Mucosa of descending colon (tissue), 3 donors: ENCODE data around the gene SLC2A8. TPM values are rescaled to one million over a fixed set of nuclear protein-coding genes. Genes with fewer than 3 reads are reported as not detected.

ENCODE experiments used
- ATAC-seq: fragments of 200-7000 bp; cut with Tn5 transposase; one replicate; pipeline ENCODE4 v1.9.1; 2020; ENCODE audit warnings: mild to moderate bottlenecking, moderate library complexity
- DNase-seq, 3 donors: peaks; one replicate each; pipeline ENCODE4 v3.0.0-alpha.2; 2020
- H3K36me3 ChIP-seq: fragments of 200-600 bp; one replicate; pipeline ENCODE4 v1.8.0; 2021; ENCODE audit warnings: low read depth, mild to moderate bottlenecking
- H3K4me1 ChIP-seq: fragments of 200-600 bp; one replicate; pipeline ENCODE4 v1.8.0; 2021; ENCODE audit warnings: low read depth, mild to moderate bottlenecking
- H3K4me3 ChIP-seq: fragments of 200-600 bp; one replicate; pipeline ENCODE4 v1.8.0; 2021; ENCODE audit warnings: mild to moderate bottlenecking
- H3K9me3 ChIP-seq: fragments of 200-600 bp; one replicate; pipeline ENCODE4 v1.8.0; 2021; ENCODE audit warnings: mild to moderate bottlenecking
- intact Hi-C, 2 donors: fragments of 100-400 bp; cut with DNase I in 1 of 2; cut with micrococcal nuclease in 1 of 2; formaldehyde crosslinking; loops; one replicate each; pipeline versions ENCODE4 v1.11.0 to v1.11.1; 2022; cut with DNase I, micrococcal nuclease
- total RNA-seq, 3 donors: library from RNA; stranded (reverse); fragmentation: NEBNext Ultra II Directional in 2 of 3; extraction: Animal tissue kit (Norgen Biotek cat#: 25700) in 2 of 3; gene quantifications; one replicate each; pipeline versions ENCODE4 v1.2.1 to v1.2.4, GENCODE V29; 2021 to 2023
- TF ChIP-seq, protein P1 (sequence below): fragments of 200-600 bp; IDR thresholded peaks from one replicate; pipeline ENCODE4 v1.8.0; 2022; ENCODE audit warnings: antibody characterized with exemption, mild to moderate bottlenecking
- donor health status: DM: no; HTN: no; CAD: no; lungs with moderate emphysema.
- donor health status: DM: no; HTN: no; CAD: no.
- donor health status: DM: no; HTN: yes; CAD: no.

Gene SLC2A8
- total RNA-seq, 3 donors from 2014 or later: 17.3 to 60.1 (median 23.0) TPM

DNA sequence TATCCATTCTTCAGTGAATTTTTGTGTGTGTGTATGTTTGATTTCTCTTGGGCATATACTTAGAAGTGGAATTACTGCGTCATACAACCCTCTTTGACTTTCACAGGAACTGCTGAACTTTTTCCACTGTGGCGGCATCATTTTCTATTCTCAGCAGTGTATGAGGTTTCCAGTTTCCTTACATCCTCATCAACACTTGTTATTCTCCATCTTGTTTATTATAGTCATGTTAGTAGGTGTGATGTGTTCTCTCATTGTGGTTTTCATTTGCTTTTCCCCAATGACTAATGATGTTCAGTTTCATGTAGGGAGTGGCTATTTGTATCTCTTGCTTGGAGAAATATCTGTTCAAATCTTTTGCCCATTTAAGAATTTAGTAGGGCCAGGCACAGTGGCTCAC, 29.8 kb downstream of the SLC2A8 start:
- ATAC-seq (no peak), DNase-seq (no peak)
- Histone ChIP-seq H3K36me3 (no peaks in the 10 kb centered on the region), H3K9me3 (no peaks in the 10 kb centered on the region), H3K4me1 (peaks cover 23% of the 10 kb centered on the region), H3K4me3 (no peak overlapping the region)
- TF ChIP-seq, protein P1, sequence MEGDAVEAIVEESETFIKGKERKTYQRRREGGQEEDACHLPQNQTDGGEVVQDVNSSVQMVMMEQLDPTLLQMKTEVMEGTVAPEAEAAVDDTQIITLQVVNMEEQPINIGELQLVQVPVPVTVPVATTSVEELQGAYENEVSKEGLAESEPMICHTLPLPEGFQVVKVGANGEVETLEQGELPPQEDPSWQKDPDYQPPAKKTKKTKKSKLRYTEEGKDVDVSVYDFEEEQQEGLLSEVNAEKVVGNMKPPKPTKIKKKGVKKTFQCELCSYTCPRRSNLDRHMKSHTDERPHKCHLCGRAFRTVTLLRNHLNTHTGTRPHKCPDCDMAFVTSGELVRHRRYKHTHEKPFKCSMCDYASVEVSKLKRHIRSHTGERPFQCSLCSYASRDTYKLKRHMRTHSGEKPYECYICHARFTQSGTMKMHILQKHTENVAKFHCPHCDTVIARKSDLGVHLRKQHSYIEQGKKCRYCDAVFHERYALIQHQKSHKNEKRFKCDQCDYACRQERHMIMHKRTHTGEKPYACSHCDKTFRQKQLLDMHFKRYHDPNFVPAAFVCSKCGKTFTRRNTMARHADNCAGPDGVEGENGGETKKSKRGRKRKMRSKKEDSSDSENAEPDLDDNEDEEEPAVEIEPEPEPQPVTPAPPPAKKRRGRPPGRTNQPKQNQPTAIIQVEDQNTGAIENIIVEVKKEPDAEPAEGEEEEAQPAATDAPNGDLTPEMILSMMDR: no peak
- intact Hi-C loops: no loop called here

DNA sequence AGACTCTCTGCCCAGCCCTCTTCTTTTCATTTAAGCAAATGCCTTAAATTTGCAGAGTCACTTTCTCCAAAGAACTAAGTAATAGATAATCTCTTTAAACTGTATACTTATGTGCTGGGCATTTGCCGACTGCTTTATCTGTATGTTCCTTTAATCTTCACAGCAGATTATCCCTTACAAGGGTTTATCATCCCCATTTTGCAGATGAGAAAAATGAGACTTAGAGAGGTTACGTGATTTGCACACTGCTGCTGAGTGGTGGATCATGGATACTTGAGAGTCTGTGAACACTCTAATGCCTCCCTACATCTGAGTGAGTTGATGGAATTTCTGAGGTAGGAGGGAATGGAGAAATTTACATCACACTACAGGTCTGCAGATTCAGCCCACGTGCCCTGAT, 31.4 kb downstream of the SLC2A8 start:
- Histone ChIP-seq H3K9me3 (no peaks in the 10 kb centered on the region), H3K4me3 (no peak overlapping the region), H3K36me3 (no peaks in the 10 kb centered on the region), H3K4me1 (peaks cover 10% of the 10 kb centered on the region)
- intact Hi-C loops: no loop called here
- DNase-seq: no peak
- ATAC-seq: no peak
- TF ChIP-seq, protein P1: no peak

DNA sequence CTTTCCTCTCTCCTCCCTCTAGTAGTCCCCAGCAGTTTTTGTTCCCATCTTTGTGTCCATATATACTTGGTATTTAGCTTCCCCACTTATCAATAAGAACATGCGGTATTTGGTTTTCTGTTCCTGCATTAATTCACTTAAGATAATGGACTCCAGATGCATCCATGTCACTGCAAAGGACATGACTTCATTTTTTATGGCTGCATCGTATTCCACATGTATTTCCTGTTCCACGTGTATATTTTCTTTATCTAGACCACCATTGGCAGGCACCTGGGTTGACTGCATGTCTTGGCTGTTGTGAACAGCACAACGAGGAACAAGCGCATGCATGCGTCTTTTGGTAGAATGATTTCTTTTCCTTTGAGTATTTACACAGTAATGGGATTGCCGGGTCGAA, 33.4 kb downstream of the SLC2A8 start:
- Histone ChIP-seq H3K9me3 (no peaks in the 10 kb centered on the region), H3K36me3 (peaks cover 12% of the 10 kb centered on the region), H3K4me1 (peaks cover 5% of the 10 kb centered on the region), H3K4me3 (no peak overlapping the region)
- DNase-seq (no peak), ATAC-seq (no peak)
- TF ChIP-seq, protein P1: no peak
- intact Hi-C loops: no loop called here

DNA sequence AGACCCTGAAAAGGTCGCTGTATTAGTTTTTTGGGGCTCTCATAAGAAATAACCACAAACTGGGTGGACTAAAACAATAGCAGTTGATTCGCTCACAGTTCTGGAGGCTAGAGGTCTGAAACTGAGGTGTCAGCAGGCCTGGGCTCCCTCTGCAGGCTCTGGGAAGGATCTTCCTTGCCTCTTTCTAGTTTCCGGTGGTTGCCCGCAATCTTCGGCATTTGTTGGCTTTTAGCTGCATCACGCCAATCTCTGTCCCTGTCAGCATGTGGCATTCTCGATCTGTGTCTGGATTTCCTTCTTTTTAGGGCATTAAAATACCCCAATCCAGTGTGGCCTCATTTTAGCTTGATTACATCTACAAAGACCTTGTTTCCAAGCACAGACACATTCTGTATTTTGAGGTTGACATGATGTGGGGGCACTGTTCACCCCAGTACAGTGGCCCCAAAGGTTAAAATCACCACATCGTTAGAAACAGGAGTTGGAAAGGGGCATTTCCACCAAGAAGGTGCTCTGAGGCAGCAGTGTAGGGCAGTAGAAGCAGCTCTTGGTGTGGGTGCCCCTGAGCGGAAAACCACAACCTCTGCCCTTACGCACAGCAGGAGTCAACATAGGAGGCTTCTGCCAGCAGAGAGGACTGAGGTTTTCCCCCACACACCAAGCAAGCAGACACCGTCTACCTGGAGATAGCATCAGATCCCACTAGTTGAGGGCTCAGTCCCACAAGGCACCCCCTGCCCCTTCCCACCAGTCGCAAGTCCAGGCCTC, 40.7 kb downstream of the SLC2A8 start:
- intact Hi-C loops: no loop called here
- DNase-seq (no peak), ATAC-seq (no peak)
- Histone ChIP-seq H3K4me3 (no peak overlapping the region), H3K4me1 (no peaks in the 10 kb centered on the region), H3K9me3 (no peaks in the 10 kb centered on the region), H3K36me3 (peaks cover 19% of the 10 kb centered on the region)
- TF ChIP-seq, protein P1: no peak

DNA sequence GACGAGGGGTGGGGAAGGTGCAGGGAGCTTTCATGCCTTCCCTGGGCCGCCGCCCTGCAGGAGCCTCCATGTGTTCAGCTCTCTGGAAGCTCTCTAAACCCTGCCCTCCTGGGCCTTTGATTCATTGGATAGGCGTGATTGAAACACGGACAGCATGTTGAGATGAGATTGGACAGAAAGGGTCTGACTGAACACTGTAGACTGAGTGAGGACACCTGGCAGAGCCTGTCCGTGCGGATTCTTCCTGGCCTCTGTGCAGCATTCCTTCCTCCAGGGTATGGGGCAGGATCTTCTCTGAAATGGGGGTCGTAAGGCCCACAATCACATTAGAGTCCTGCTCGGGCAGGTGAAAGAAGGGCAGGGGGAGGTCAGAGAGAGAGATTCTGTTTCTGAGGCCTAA, 41.4 kb downstream of the SLC2A8 start:
- no peak for ATAC-seq
- H3K9me3 ChIP-seq: no peaks in the 10 kb centered on the region
- DNase-seq: no peak
- peaks cover 19% of the 10 kb centered on the region for H3K36me3 ChIP-seq
- H3K4me1 ChIP-seq: no peaks in the 10 kb centered on the region
- intact Hi-C loops: no loop called here
- no peak overlapping the region for H3K4me3 ChIP-seq
- TF ChIP-seq, protein P1: no peak
